ENCODE measurements around the gene CDYL.

The CDYL gene

GRCh38 chr6:4940416-4940815 lies 164.2 kb downstream of the CDYL start:
- DNase-seq = no peak

DNA sequence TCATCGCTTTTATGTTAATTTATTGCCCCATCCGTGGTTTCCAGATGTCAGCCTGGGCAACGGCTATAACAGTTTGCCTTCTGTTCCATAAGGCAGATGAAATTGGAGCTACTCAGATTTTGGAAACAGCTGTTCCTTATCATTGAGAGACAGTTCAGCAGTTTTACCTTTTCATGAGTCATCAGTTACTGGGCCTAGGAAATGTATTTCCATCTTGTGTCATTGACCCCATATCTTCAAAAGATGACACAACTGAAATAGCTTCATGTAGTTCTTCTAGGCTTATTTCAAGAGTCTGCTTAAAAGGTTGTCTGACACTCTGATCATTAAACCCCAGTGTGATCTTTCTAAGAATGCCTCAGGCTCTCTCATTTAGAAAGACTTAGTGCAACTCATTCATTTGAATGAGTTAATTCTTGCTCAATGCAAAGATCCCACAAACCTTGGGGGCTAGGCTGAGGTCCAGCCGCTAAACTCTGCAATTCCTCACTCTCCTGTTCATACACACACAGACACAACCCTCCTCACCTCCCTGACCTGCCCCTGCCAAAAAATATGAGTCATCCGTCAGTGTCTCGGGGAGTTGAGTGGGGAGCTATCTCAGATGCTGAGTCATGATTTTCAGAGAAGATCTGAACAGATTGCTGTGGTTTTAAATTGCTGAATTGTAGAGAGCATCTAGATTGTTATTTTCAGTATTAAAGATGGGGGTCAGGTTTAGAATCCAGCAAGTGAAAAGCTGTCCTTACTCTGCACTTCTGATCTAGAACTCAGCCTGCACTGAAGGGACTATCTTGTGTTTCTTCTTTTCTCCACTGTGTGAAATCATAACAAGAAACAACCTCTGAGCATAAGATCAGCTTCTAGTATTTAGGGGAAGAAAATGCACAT lies 165.8 kb downstream of the CDYL start:
- DNase-seq = no peak

- no peak for DNase-seq
Measured at GRCh38 chr6:4942673-4943009, 166.4 kb downstream of the CDYL start.

- no peak for DNase-seq
Measured at GRCh38 chr6:4943716-4944115, 167.5 kb downstream of the CDYL start.

DNA sequence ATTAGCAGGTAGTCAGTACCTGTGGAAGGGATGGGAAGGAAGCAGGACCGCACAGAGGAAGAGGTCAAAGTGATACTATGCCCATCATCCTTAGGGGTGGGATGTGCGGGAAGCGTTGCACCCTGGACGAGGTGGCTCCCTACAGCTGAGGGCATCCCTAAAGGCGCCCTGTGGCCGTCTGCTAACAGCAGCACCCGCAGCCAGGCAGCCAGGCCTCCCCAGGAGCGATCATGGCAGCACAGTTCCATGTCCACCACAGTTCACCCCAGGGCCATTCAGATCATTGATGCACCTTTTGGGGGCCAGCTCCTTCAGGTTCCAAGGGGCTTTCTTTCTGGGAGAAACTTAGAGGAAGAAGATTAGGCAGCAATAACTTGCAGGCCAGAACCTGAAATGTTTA lies 168.1 kb downstream of the CDYL start:
- no peak for DNase-seq

DNA sequence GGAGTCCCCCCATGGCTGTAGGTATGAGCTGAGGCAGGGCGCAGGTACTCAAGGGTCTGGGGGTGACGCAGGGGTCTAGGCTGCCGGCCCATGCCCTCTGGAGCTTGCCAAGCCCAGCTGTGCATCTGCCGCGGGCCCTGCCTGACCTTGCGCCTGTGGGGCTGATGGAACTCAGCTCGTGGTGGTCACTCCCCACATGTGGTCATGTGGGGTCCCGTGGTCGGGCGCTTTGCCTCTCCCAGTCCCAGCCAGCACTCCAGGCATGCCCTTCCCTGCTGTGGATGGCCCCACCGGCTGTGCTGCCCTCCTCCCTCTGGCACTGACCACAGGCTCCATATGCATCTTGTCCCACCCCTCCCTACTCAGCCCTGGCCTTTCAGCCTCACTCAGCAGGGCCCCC lies 170.3 kb downstream of the CDYL start:
- DNase-seq = no peak

GRCh38 chr6:4947716-4948115 lies 171.5 kb downstream of the CDYL start:
- no peak for DNase-seq

GRCh38 chr6:4948781-4949450 lies 172.7 kb downstream of the CDYL start:
- DNase-seq = no peak

GRCh38 chr6:4950076-4950475 lies 173.9 kb downstream of the CDYL start:
- no peak for DNase-seq

DNA sequence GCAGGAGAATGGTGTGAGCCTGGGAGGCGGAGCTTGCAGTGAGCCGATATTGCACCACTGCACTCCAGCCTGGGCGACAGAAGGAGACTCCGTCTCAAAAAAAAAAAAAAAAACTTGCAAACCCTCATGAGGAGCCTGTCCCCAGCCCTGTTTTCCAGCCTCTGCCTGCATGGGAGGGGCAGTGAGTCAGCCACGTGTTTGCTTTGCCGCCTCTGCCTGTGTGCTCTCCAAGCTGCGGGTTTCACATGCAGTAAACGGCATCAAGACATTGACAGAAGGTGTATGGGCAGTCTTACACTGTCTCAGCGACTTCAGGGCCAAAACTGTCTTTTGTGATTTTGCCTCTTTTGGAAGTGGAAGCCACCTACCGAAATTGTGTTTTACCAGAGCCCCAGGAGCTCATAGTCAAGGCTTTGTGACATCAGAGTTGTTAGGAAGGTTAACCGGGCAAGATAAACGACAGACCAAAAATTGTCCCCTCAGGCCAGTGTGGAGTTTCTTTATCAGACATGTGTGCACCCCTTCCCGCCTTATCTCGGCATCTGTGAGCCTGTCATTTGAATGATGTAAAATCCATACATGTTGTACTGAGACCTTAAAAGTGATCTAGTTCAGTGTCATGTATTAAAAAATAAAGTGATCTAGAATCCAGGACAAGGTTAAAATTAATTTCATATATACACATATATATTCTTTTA lies 174.8 kb downstream of the CDYL start:
- DNase-seq = no peak

DNA sequence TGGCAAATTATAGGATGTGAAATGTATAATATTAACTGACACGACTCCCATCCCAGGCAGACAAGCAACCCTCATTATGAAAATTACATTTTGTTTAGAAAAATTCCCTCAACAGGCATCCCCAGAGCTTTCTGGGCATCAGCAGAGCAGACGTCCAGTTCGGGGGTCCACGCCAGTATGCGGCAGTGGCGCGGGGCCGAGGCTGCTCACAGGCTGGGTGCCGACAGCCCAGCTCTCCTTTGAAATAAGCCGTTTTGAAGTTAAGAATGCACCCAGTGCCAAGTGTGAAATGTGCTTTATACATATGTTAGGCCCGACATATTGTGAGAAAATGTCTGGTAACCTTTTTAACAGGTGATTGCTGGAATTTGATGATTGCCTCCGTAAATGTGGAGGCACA lies 177.2 kb downstream of the CDYL start:
- DNase-seq = no peak

DNA sequence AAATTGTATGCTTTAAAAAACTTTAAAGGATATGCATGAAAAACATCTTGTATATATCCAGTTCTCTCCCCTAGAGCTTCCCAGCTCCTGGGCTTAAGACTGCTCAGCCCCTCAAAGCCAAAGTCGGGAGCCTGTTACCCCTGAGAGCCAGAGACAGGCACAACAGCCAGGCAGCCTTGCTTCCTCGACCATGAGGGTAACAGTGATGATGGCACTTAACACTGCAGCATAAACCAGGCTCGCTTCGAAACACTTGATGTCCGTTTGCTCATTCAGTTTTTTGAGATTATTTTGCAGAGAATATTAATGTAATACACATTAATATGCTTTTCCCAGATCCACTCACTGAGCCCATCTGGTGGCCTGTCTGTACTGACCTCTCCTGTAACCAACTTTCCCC lies 180.4 kb downstream of the CDYL start:
- DNase-seq = no peak

- DNase-seq = no peak
Measured at GRCh38 chr6:4957521-4958231, 181.5 kb downstream of the CDYL start.

- DNase-seq = no peak
Measured at GRCh38 chr6:4958624-4959023, 182.4 kb downstream of the CDYL start.

DNA sequence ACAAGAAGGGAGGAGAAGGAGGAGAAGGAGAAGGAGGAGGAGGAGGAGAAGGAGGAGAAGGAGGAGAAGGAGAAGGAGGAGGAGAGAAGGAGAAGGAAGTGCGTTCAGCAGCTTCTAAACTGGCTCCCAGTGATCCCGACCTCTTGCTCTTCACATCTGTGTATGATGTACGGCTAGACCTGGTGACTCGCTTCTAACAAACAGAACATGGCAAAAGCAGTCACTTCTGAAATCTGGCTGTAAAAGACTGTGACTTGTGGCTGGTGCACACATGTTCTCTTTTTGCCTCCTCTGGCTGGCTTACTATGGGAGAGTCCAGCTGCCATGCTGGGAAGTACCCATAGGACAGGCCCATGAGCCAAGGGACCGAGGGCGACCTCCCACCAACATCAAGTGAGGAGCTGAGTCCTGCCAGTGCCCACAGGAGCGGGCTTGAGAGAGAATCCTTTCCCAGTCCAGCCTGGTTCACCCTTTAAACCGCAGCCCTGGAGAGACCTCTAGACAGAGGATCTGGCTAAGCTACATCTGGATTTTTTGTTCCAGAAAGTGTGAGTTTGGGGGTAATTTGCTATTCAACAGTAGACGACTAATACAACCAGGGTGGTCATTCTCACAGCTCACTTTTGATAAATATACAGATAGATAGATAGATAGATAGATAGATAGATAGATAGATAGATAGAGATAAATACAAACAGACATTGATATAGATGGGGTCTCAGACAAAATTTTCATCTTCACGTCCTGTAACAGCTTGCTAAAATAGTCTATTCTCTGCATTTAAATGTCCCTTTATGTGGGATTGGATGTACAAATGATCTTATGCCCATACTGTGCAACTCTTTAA lies 185.3 kb downstream of the CDYL start:
- DNase-seq = no peak

DNA sequence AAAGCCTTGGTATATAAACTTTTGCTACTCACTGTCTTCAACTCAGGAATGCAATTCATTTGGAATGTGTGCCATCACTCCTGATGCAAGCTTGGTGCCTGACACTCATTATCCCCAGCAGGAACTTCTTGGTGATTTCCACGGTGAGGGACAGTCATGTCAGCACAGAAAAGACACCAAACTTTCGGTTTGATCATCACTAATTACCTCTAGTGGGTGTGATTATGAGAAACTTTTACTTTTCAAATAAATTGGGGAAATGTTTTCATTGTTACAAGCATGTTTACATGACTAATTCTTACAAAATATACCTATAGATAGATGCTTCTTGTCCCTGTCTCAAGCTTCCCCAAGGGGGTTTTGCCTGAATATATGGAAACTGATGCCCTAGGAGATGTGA lies 186.7 kb downstream of the CDYL start:
- DNase-seq = no peak

DNA sequence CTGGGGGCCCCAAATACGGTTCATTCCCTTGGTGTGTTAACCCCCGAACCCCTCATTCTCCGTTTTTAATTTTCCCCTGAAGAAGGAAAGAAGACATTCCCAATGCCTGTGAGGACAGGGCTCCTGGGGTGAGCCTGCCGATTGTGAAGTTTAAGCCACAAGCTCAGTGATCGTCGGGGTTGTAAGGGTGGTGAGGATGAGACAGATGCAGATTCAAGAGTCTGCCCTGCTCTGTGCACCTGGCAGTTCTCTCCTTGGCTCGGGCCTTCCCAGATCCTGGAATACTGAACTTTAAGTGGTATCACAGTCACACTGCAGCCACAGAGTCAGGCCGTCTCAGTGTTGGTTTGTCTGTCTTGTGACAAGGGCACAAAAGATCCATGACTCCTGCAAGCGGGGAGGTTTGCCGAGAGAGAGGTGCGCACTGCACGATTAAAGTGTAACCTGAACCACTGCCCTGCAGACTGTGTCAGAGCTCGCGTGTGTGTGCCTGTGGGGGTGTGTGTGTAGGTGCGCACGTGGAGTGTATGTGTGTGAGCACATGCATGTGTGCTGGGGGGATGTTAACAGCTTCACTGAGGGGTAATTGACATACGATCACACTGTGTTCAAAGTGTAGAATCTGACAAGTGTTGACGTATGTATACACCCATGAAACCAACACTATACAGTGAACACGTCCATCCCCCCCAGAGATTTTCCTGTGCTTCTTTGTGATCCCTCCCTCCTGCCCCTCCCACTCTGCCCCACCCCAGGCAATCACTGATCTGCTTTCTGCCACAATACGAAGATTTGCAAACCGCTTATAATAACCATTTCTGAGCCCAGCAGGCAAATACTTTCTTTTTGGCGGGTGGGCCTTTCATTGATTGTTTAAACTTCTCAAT lies 188.7 kb downstream of the CDYL start:
- no peak for DNase-seq

DNA sequence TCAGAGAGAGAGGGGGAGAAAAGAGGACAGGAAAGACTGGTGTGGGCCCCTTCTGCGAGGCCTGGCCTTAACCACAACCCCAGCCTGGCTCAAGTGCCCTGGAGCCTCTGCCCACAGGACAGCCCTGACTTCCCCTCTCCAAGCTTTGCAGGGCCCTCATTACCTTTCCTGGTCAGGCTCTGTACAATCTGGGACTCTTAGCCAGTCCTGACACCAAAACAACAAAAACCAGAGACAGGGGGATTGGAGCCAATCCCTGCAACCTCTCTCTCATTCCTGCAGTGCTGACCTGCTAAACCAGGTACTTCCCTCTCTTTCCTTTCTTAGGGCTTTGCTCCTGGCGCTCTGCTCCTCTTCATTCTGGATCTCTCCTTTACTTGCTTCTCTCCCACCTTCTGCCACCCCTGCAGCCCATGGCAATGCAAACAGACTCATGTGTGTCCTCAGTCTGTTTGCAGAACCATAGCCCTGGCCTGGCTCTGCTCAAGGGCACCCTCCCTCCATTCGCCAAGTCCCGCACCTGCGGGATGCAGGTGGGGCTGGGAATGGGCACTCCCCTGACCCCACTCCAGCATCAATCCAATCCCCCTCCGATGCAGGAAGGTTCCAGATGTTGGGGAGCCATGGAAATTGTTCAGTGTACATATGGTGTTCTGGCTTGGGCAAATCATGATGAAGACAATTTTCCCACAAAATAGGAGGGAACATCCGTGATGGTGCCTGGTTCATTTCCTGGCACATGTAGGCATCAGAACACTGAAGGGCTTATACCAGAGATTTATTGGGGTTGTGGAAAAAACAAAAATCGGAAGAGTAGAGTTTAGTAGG lies 189.6 kb downstream of the CDYL start:
- no peak for DNase-seq

- DNase-seq = no peak
Measured at GRCh38 chr6:4967301-4968030, 191.3 kb downstream of the CDYL start.

Data from NCI-H774 (cell line).